H1 (cell line): ENCODE data around the gene MAPT. TPM values are rescaled to one million over a fixed set of nuclear protein-coding genes. Genes with fewer than 3 reads are reported as not detected.

ENCODE experiments used
- CTCF ChIA-PET: fragments of 300-600 bp; sonication (Branson Sonifier 250); formaldehyde crosslinking; loops from one replicate; lab custom pipeline; 2021; ENCODE audit not compliant: partially characterized antibody; lab: Charles Lee
- POLR2A ChIA-PET: fragments of 300-600 bp; sonication (Branson Sonifier 250); formaldehyde crosslinking; loops from one replicate; lab custom pipeline; 2021; ENCODE audit warnings: inconsistent platforms; ENCODE audit not compliant: partially characterized antibody; lab: Charles Lee
- DNase-seq, 2 experiments: peaks; one replicate each; pipeline versions ENCODE4 v3.0.0 to v3.0.0-alpha.2; 2010 to 2022; ENCODE audit warnings: low spot score in 2 of 2, low read depth in 1 of 2, mixed read lengths in 1 of 2
- FAIRE-seq: peaks from 2 replicates; lab custom pipeline; 2011; peaks lifted over from hg19 to GRCh38; lab: Jason Lieb, UNC
- H2AFZ ChIP-seq: 2 replicates; pipeline ENCODE4 v1.8.1; 2012; ENCODE audit warnings: low read length, inconsistent platforms
- H2AK5ac ChIP-seq: 2 replicates; pipeline ENCODE4 v1.6.1; 2013; ENCODE audit warnings: low read depth, low read length
- H2BK120ac ChIP-seq: replicated peaks from 2 replicates; pipeline ENCODE3; 2013; ENCODE audit warnings: low read depth, low read length, inconsistent platforms
- H2BK12ac ChIP-seq: 2 replicates; pipeline ENCODE4 v1.6.1; 2013; ENCODE audit warnings: low read depth, low read length
- H2BK15ac ChIP-seq: 2 replicates; pipeline ENCODE4 v1.6.1; 2013; ENCODE audit warnings: low read length
- H2BK20ac ChIP-seq: 2 replicates; pipeline ENCODE4 v1.6.1; 2013; ENCODE audit warnings: low read length
- H2BK5ac ChIP-seq: 2 replicates; pipeline ENCODE4 v1.6.1; 2013; ENCODE audit warnings: low read depth, low read length
- H3K14ac ChIP-seq: 2 replicates; pipeline ENCODE4 v1.6.1; 2013; ENCODE audit warnings: inconsistent platforms; ENCODE audit not compliant: insufficient read length
- H3K18ac ChIP-seq: 2 replicates; pipeline ENCODE4 v1.6.1; 2013; ENCODE audit warnings: low read length; ENCODE audit errors: extremely low read depth
- H3K23ac ChIP-seq: 2 replicates; pipeline ENCODE4 v1.6.1; 2013; ENCODE audit warnings: inconsistent platforms; ENCODE audit not compliant: insufficient read length
- H3K23me2 ChIP-seq: 2 replicates; pipeline ENCODE4 v1.6.1; 2013; ENCODE audit warnings: low read depth, low read length
- H3K27ac ChIP-seq: 2 replicates; pipeline ENCODE4 v1.6.1; 2011; ENCODE audit warnings: low read depth, low read length, inconsistent platforms
- H3K27me3 ChIP-seq, 4 experiments: replicated peaks in 1 of 4; 1 replicate in 1 of 4; 2 replicates in 3 of 4; pipeline versions ENCODE4 v1.6.1 to v1.8.1; 2011 to 2013; ENCODE audit warnings: low read length in 3 of 4, mild to moderate bottlenecking in 3 of 4, inconsistent platforms in 2 of 4, mixed read lengths in 2 of 4, moderate library complexity in 1 of 4; ENCODE audit not compliant: control insufficient read depth in 3 of 4, insufficient read depth in 3 of 4; ENCODE audit errors: extremely low read depth in 1 of 4
- H3K36me3 ChIP-seq, 4 experiments: 2 replicates each; pipeline versions ENCODE4 v1.6.1 to v1.8.1; 2011 to 2013; ENCODE audit warnings: mild to moderate bottlenecking in 4 of 4, low read length in 3 of 4, moderate library complexity in 2 of 4, control low read depth in 1 of 4, inconsistent platforms in 1 of 4; ENCODE audit not compliant: insufficient read depth in 4 of 4, control insufficient read depth in 2 of 4
- H3K4ac ChIP-seq: replicated peaks from 2 replicates; pipeline ENCODE3; 2013; ENCODE audit warnings: low read length, low read depth, mixed read lengths, inconsistent platforms; ENCODE audit not compliant: insufficient read length
- H3K4me1 ChIP-seq, 4 experiments: replicated peaks in 1 of 4; 1 replicate in 1 of 4; 2 replicates in 3 of 4; pipeline versions ENCODE4 v1.6.1 to v1.8.1; 2011 to 2013; ENCODE audit warnings: low read length in 3 of 4, inconsistent platforms in 2 of 4, mixed read lengths in 1 of 4; ENCODE audit not compliant: insufficient read depth in 4 of 4, control insufficient read depth in 3 of 4
- H3K4me2 ChIP-seq, 2 experiments: 2 replicates each; pipeline versions ENCODE4 v1.6.1 to v1.8.1; 2011 to 2013; ENCODE audit warnings: low read depth in 2 of 2, low read length in 2 of 2, control low read depth in 1 of 2, inconsistent platforms in 1 of 2, mild to moderate bottlenecking in 1 of 2; ENCODE audit not compliant: insufficient read depth in 1 of 2
- H3K4me3 ChIP-seq, 4 experiments: fragments of 200-600, 300-600 bp in 1 of 4; sonication (generic), shearing (Covaris generic), sonication (Bioruptor Twin) in 1 of 4; 2 replicates each; pipeline versions ENCODE4 v1.5.1 to v1.8.1; 2011 to 2016; ENCODE audit warnings: low read length in 4 of 4, low read depth in 3 of 4, control low read depth in 2 of 4, inconsistent platforms in 2 of 4, mild to moderate bottlenecking in 2 of 4, mixed read lengths in 1 of 4, moderate library complexity in 1 of 4; ENCODE audit not compliant: insufficient read depth in 2 of 4; ENCODE audit errors: extremely low read depth in 1 of 4
- H3K56ac ChIP-seq: replicated peaks from 2 replicates; pipeline ENCODE3; 2013; ENCODE audit warnings: low read depth, mild to moderate bottlenecking, mixed read lengths, low read length, inconsistent platforms; ENCODE audit not compliant: insufficient read length
- H3K79me1 ChIP-seq: 2 replicates; pipeline ENCODE4 v1.6.1; 2013; ENCODE audit warnings: low read depth, low read length, control low read depth
- H3K79me2 ChIP-seq, 2 experiments: 2 replicates each; pipeline versions ENCODE4 v1.6.1 to v1.8.1; 2012 to 2013; ENCODE audit warnings: low read length in 2 of 2, mild to moderate bottlenecking in 2 of 2, inconsistent platforms in 1 of 2; ENCODE audit not compliant: insufficient read depth in 2 of 2, control insufficient read depth in 1 of 2
- H3K9ac ChIP-seq, 4 experiments: replicated peaks in 1 of 4; 1 replicate in 1 of 4; 2 replicates in 3 of 4; pipeline versions ENCODE4 v1.6.1 to v1.8.1; 2011 to 2013; ENCODE audit warnings: low read depth in 3 of 4, low read length in 3 of 4, control low read depth in 2 of 4, mild to moderate bottlenecking in 2 of 4, moderate library complexity in 2 of 4, inconsistent platforms in 1 of 4; ENCODE audit errors: extremely low read depth in 1 of 4
- H3K9me3 ChIP-seq, 2 experiments: 2 replicates each; pipeline versions ENCODE4 v1.6.1 to v1.8.1; 2012 to 2013; ENCODE audit warnings: mild to moderate bottlenecking in 2 of 2, moderate library complexity in 2 of 2, control low read depth in 1 of 2, inconsistent platforms in 1 of 2, low read depth in 1 of 2, low read length in 1 of 2, mixed read lengths in 1 of 2; ENCODE audit not compliant: insufficient read depth in 2 of 2
- H4K20me1 ChIP-seq, 2 experiments: replicated peaks in 1 of 2; 2 replicates each; pipeline versions ENCODE3 to v1.8.1; 2011 to 2013; ENCODE audit warnings: inconsistent platforms in 2 of 2, low read length in 2 of 2, mild to moderate bottlenecking in 1 of 2; ENCODE audit not compliant: insufficient read depth in 2 of 2, control insufficient read depth in 1 of 2
- H4K5ac ChIP-seq: 2 replicates; pipeline ENCODE4 v1.6.1; 2013; ENCODE audit warnings: low read length, low read depth, mixed read lengths, inconsistent platforms; ENCODE audit not compliant: insufficient read length
- H4K8ac ChIP-seq: 2 replicates; pipeline ENCODE4 v1.8.0; 2013; ENCODE audit warnings: mild to moderate bottlenecking, moderate library complexity, low read length, inconsistent platforms; ENCODE audit not compliant: insufficient read depth; ENCODE audit errors: extremely low read depth
- H4K91ac ChIP-seq: replicated peaks from 2 replicates; pipeline ENCODE3; 2013; ENCODE audit warnings: low read length, mixed read lengths, inconsistent platforms; ENCODE audit not compliant: insufficient read length
- JUND ChIP-seq: IDR thresholded peaks from 2 replicates; pipeline ENCODE4 v1.6.1; 2011; ENCODE audit warnings: mild to moderate bottlenecking, improper control_type of control experiment, low read length
- SP4 ChIP-seq: IDR thresholded peaks from 2 replicates; pipeline ENCODE4 v1.6.1; 2012; ENCODE audit warnings: low read length, inconsistent platforms
- SUZ12 ChIP-seq: fragments of 200-600 bp; sonication (generic); IDR thresholded peaks from 2 replicates; pipeline ENCODE4 v1.6.1; 2012; ENCODE audit warnings: mild to moderate bottlenecking, inconsistent platforms, low read length, moderate library complexity, mixed read lengths
- TEAD4 ChIP-seq: IDR thresholded peaks from 2 replicates; pipeline ENCODE4 v1.6.1; 2012; ENCODE audit warnings: low read depth, low read length, inconsistent platforms, mixed read lengths
- WGBS, 2 experiments: shearing (Covaris generic) in 1 of 2; methylation state at CpG; one replicate each; pipeline versions ENCODE4 v1.1.6 to v1.1.7; 2013 to 2015; ENCODE audit warnings: low lambda C conversion rate in 2 of 2, mixed read lengths in 2 of 2, inconsistent platforms in 1 of 2, low coverage in 1 of 2, missing lambda C conversion rate in 1 of 2; ENCODE audit not compliant: insufficient replicate concordance in 2 of 2, insufficient coverage in 1 of 2, insufficient read length in 1 of 2; ENCODE audit errors: extremely low coverage in 1 of 2, missing lambda C conversion rate in 1 of 2; 5-methylcytosine and 5-hydroxymethylcytosine counted together
- polyA plus RNA-seq, 7 experiments: library from polyadenylated mRNA; depleted of rRNA in 3 of 7; stranded (reverse) in 5 of 7; unstranded in 2 of 7; fragments of >200 nt in 5 of 7; fragments of 200-250 nt in 2 of 7; gene quantifications; 1 replicate in 5 of 7; 2 replicates in 1 of 7; 4 replicates in 1 of 7; pipeline versions ENCODE4 v1.2.1 to v1.2.3, GENCODE V29; 2011 to 2013; ENCODE audit warnings: missing spikeins in 2 of 7, mixed read lengths in 2 of 7
- total RNA-seq: library from RNA; stranded (reverse); fragmentation: NEBNext Ultra II Directional; extraction: Animal tissue kit (Norgen Biotek cat#: 25700); gene quantifications from 2 replicates; pipeline ENCODE4 v1.2.1, GENCODE V29; 2021
- TF ChIP-seq, protein P1 (sequence below): IDR thresholded peaks from 2 replicates; pipeline ENCODE4 v1.6.1; 2012; ENCODE audit warnings: low read length, inconsistent platforms

Gene MAPT
- total and polyA plus RNA-seq, 2 of the 8 experiments (the other 6 are each of a cell fraction or from before 2014, with no cell fraction given) = 0.54 to 1.7 TPM

DNA sequence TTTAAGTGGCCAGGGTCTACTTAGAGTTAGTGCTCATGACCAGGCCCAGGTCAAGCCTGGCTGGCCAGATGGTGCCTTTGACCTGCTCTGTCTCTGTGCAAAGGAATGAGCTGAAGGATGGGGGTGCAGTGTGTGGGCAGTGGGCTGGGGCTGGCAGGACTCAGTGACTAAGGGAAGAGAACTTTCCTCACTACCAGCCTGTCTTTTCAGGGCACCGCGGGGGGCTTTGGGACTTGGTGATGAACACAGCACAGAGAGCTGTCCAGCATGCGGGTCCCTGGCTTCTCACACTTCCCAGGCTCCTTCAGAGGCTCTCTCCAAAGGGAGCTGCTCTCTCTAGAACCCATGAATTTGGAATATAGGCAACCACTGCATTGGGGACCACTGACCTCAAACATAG lies 61.7 kb downstream of the MAPT start:
- no peaks in the 10 kb centered on the region for H3K36me3 ChIP-seq
- no peak overlapping the region for H4K5ac ChIP-seq
- no peak overlapping the region for H3K4me3 ChIP-seq
- no peak overlapping the region for H4K8ac ChIP-seq
- no peaks in the 10 kb centered on the region for H3K27me3 ChIP-seq
- no peak overlapping the region for H2BK20ac ChIP-seq
- ChIA-PET POLR2A (no interaction called here), CTCF (interaction anchor here (0.8 to 2.7 kb wide), 3 partner anchors 10 to 22 kb away, joined by 3 to 17 read pairs (median 8); no protein-coding TSS in a partner anchor)
- WGBS, 2 experiments = 87% methylated on average over 3 of the region's 3 CpGs; no CpG with 5 or more reads in 1 of the 2 experiments
- no peaks in the 10 kb centered on the region for H3K79me1 ChIP-seq
- no peak overlapping the region for H2AK5ac ChIP-seq
- H3K4ac ChIP-seq = no peak overlapping the region
- H3K9ac ChIP-seq = no peak overlapping the region
- no peaks in the 10 kb centered on the region for H3K9me3 ChIP-seq
- no peak overlapping the region for H2AFZ ChIP-seq
- H3K23ac ChIP-seq = no peak overlapping the region
- no peak overlapping the region for H2BK120ac ChIP-seq
- peaks cover 0 to 6% (median under 1%) of the 10 kb centered on the region in 4 experiments; a peak in 2 of 7 replicates for H3K4me1 ChIP-seq
- no peak overlapping the region for H3K18ac ChIP-seq
- no peak overlapping the region for H3K4me2 ChIP-seq
- H2BK12ac ChIP-seq = no peak overlapping the region
- FAIRE-seq (no peak), DNase-seq (no peak)
- H3K56ac ChIP-seq = no peak overlapping the region
- no peak overlapping the region for H2BK15ac ChIP-seq
- H3K79me2 ChIP-seq = no peaks in the 10 kb centered on the region
- H2BK5ac ChIP-seq = no peak overlapping the region
- no peaks in the 10 kb centered on the region for H4K20me1 ChIP-seq
- no peak overlapping the region for H3K14ac ChIP-seq
- H3K27ac ChIP-seq = no peak overlapping the region
- H3K23me2 ChIP-seq = no peaks in the 10 kb centered on the region
- no peak overlapping the region for H4K91ac ChIP-seq
- TF ChIP-seq, protein P1, sequence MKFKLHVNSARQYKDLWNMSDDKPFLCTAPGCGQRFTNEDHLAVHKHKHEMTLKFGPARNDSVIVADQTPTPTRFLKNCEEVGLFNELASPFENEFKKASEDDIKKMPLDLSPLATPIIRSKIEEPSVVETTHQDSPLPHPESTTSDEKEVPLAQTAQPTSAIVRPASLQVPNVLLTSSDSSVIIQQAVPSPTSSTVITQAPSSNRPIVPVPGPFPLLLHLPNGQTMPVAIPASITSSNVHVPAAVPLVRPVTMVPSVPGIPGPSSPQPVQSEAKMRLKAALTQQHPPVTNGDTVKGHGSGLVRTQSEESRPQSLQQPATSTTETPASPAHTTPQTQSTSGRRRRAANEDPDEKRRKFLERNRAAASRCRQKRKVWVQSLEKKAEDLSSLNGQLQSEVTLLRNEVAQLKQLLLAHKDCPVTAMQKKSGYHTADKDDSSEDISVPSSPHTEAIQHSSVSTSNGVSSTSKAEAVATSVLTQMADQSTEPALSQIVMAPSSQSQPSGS = no peak
- TF ChIP-seq SUZ12 (no peak), TEAD4 (no peak), JUND (no peak), SP4 (no peak)
